KMS-11 (cell line): ENCODE measurements around the gene WASF2.
"Not testable (repeated sequence)": the region's sequence is repeated elsewhere in the genome, so short reads cannot be mapped to it uniquely, and the experiment has no call there.

ENCODE experiments used
- H2AFZ ChIP-seq: fragments of 200-600 bp; sonication (generic); 2 replicates; pipeline ENCODE4 v1.6.1; 2016; ENCODE audit warnings: antibody characterized with exemption, mixed run types, low read depth
- H3K27ac ChIP-seq: fragments of 200-600 bp; sonication (generic); 2 replicates; pipeline ENCODE4 v1.6.1; 2016; ENCODE audit warnings: mild to moderate bottlenecking, mixed run types
- H3K27me3 ChIP-seq: fragments of 200-600 bp; sonication (generic); 2 replicates; pipeline ENCODE4 v1.6.1; 2017; ENCODE audit warnings: mild to moderate bottlenecking, low read depth, mixed run types, moderate library complexity; ENCODE audit not compliant: insufficient read depth
- H3K36me3 ChIP-seq: fragments of 200-600 bp; sonication (generic); 2 replicates; pipeline ENCODE4 v1.6.1; 2017; ENCODE audit warnings: mild to moderate bottlenecking, mixed run types; ENCODE audit not compliant: insufficient read depth
- H3K4me1 ChIP-seq: fragments of 200-600 bp; sonication (generic); 2 replicates; pipeline ENCODE4 v1.6.1; 2016; ENCODE audit warnings: mild to moderate bottlenecking, low read depth, mixed run types; ENCODE audit not compliant: poor library complexity, severe bottlenecking
- H3K4me2 ChIP-seq: fragments of 200-600 bp; sonication (generic); 2 replicates; pipeline ENCODE4 v1.7.0; 2016; ENCODE audit warnings: mild to moderate bottlenecking, mixed run types
- H3K4me3 ChIP-seq: fragments of 200-600 bp; sonication (generic); IDR thresholded peaks from 2 replicates; pipeline ENCODE4 v1.6.1; 2017; ENCODE audit warnings: low read depth, low read length, mixed read lengths; ENCODE audit not compliant: insufficient read depth
- H3K79me2 ChIP-seq: fragments of 200-600 bp; sonication (generic); 2 replicates; pipeline ENCODE4 v1.6.1; 2016; ENCODE audit warnings: low read depth, mixed run types; ENCODE audit not compliant: insufficient read depth
- H3K9ac ChIP-seq: fragments of 200-600 bp; sonication (generic); 2 replicates; pipeline ENCODE4 v1.6.1; 2016; ENCODE audit warnings: mild to moderate bottlenecking, mixed run types
- H4K20me1 ChIP-seq: fragments of 200-600 bp; sonication (generic); 2 replicates; pipeline ENCODE4 v1.6.1; 2016; ENCODE audit warnings: mild to moderate bottlenecking, mixed run types; ENCODE audit not compliant: insufficient read depth
- TF ChIP-seq, protein P1 (sequence below): fragments of 200-600 bp; sonication (generic); conservative IDR thresholded peaks from 2 replicates; pipeline ENCODE4 v1.6.1; 2017; ENCODE audit warnings: low read depth, mild to moderate bottlenecking, antibody characterized with exemption, low read length, moderate library complexity, mixed read lengths

Gene WASF2

DNA sequence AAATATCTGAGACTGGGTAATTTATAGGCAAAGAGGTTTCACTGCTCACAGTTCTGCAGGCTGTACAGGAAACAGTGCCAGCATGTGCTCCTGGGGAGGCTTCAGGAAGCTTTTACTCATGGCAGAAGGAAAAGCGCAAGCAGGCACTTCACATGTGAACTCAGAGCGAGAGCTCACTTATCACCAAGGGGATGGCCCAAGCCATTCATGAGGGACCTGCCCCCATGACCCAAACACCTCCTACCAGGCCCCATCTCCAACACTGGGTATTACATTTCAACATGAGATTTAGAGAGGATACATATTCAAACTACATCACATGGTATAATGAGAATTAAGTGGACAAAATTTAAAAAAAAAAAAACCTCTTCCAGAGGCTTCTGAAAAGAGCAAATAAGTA lies 13.7 kb downstream of the WASF2 start:
- TF ChIP-seq, protein P1, sequence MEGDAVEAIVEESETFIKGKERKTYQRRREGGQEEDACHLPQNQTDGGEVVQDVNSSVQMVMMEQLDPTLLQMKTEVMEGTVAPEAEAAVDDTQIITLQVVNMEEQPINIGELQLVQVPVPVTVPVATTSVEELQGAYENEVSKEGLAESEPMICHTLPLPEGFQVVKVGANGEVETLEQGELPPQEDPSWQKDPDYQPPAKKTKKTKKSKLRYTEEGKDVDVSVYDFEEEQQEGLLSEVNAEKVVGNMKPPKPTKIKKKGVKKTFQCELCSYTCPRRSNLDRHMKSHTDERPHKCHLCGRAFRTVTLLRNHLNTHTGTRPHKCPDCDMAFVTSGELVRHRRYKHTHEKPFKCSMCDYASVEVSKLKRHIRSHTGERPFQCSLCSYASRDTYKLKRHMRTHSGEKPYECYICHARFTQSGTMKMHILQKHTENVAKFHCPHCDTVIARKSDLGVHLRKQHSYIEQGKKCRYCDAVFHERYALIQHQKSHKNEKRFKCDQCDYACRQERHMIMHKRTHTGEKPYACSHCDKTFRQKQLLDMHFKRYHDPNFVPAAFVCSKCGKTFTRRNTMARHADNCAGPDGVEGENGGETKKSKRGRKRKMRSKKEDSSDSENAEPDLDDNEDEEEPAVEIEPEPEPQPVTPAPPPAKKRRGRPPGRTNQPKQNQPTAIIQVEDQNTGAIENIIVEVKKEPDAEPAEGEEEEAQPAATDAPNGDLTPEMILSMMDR = no peak
- no peak overlapping the region for H3K27ac ChIP-seq
- H3K4me2 ChIP-seq = no peak overlapping the region
- H3K79me2 ChIP-seq = peaks cover 82% of the 10 kb centered on the region
- no peak overlapping the region for H3K4me3 ChIP-seq
- no peak overlapping the region for H2AFZ ChIP-seq
- no peaks in the 10 kb centered on the region for H3K27me3 ChIP-seq
- no peaks in the 10 kb centered on the region for H3K36me3 ChIP-seq
- H4K20me1 ChIP-seq = no peaks in the 10 kb centered on the region
- H3K4me1 ChIP-seq = peaks cover 8% of the 10 kb centered on the region
- H3K9ac ChIP-seq = no peak overlapping the region

DNA sequence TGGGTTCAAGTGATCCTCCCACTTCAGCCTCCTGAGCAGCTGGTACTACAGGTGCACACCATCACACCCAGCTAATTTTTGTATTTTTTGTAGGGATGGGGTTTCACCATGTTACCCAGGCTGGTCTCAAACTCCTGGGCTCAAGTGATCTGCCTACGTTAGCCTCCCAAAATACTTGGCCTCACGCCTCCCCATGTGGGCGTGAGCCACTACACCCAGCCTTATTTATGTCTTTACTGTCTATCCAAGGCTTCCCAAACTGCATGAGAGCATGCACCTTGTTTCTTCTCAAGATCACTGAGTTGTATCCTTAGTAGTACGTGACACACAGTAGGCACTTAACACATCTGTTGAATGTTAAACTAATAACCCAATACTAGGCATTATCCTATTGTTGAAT lies 14.2 kb downstream of the WASF2 start:
- no peak overlapping the region for H3K27ac ChIP-seq

DNA sequence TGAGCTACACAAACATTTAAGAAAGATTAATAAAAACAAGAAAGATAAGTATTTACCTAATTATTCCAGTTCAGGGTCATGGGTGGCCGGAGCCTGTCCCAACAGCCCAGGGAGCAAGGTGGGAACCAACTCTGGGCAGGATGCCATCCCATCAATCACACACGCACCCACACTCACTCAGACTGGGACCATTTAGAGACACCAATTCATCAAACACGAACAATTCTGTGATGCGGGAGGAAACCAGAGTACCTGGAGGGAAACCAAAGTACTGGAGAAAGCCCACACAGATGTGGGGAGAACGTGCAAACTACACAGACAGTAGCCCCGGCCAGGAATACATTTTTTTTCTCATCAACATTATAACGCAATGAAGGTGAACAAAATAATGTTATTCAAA lies 16.2 kb downstream of the WASF2 start:
- H3K4me3 ChIP-seq = no peak overlapping the region
- H3K27me3 ChIP-seq = no peaks in the 10 kb centered on the region
- no peak overlapping the region for H2AFZ ChIP-seq
- no peak overlapping the region for H3K9ac ChIP-seq
- TF ChIP-seq, protein P1 = no peak
- H4K20me1 ChIP-seq = no peaks in the 10 kb centered on the region
- no peak overlapping the region for H3K27ac ChIP-seq
- H3K4me1 ChIP-seq = peaks cover 13% of the 10 kb centered on the region
- no peaks in the 10 kb centered on the region for H3K36me3 ChIP-seq
- peaks cover 75% of the 10 kb centered on the region for H3K79me2 ChIP-seq
- H3K4me2 ChIP-seq = no peak overlapping the region

More for the DNA sequence above, 14.2 kb downstream of the WASF2 start:
- H3K36me3 ChIP-seq = no peaks in the 10 kb centered on the region
- H3K9ac ChIP-seq = no peak overlapping the region
- TF ChIP-seq, protein P1 = no peak
- no peak overlapping the region for H2AFZ ChIP-seq
- peaks cover 77% of the 10 kb centered on the region for H3K79me2 ChIP-seq
- peaks cover 8% of the 10 kb centered on the region for H3K4me1 ChIP-seq
- H4K20me1 ChIP-seq = no peaks in the 10 kb centered on the region
- no peak overlapping the region for H3K4me2 ChIP-seq
- no peak overlapping the region for H3K4me3 ChIP-seq
- no peaks in the 10 kb centered on the region for H3K27me3 ChIP-seq

DNA sequence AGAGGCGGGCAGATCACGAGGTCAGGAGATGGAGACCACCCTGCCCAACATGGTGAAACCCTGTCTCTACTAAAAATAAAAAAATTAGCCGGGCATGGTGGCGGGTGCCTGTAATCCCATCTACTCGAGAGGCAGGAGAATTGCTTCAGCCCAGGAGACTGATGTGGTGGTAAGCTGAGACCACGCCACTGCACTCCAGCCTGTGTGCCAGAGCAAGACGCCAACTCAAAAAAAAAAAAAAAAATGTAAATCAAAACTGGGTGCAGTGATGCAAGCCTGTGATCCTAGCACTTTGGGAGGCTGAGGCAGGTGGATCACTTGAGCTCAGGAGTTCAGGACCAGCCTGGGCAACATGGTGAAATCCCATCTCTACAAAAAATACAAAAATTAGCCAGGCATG lies 17.9 kb downstream of the WASF2 start:
- not testable (repeated sequence) for H3K9ac ChIP-seq, H3K27me3 ChIP-seq, H3K4me3 ChIP-seq, H3K4me2 ChIP-seq, H2AFZ ChIP-seq, H4K20me1 ChIP-seq, H3K4me1 ChIP-seq, H3K27ac ChIP-seq, H3K36me3 ChIP-seq
- peaks cover 80% of the 10 kb centered on the region for H3K79me2 ChIP-seq

DNA sequence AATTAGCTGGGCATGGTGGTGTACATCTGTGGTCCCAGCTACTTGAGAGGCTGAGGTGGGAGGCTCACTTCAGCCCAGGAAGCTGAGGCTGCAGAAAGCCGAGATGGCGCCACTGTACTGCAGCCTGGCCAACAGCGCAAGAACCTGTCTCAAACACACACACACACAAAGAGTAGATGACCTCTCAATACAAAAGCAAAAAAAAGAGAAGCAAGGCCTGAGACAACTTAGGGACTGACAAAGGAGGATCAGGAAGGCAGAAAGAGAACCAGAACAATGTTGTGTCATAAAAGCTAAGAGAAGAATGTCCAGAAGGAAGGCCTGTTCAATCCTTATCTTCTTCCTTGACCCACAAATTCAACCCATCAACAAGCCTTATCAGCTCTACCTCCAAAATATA lies 18.5 kb downstream of the WASF2 start:
- H3K27ac ChIP-seq = no peak overlapping the region
- peaks cover 74% of the 10 kb centered on the region for H3K79me2 ChIP-seq
- peaks cover 4% of the 10 kb centered on the region for H3K4me1 ChIP-seq
- H3K27me3 ChIP-seq = no peaks in the 10 kb centered on the region
- H4K20me1 ChIP-seq = no peaks in the 10 kb centered on the region
- TF ChIP-seq, protein P1 = no peak
- H3K9ac ChIP-seq = no peak overlapping the region
- H3K36me3 ChIP-seq = no peaks in the 10 kb centered on the region
- H3K4me3 ChIP-seq = no peak overlapping the region
- H2AFZ ChIP-seq = no peak overlapping the region
- no peak overlapping the region for H3K4me2 ChIP-seq
